ENCODE results near the gene SMAD6.

GRCh38 chr15:66706840-66707239, 4.8 kb downstream of the SMAD6 start:
- no peak for TF ChIP-seq CTCF (conservative IDR thresholded peaks at IDR 0.05; ENCODE audit: low read length)
- TF ChIP-seq EZH2phosphoT487 (IDR thresholded peaks at IDR 0.05; ENCODE audit: borderline replicate concordance): no peak
